SK-N-SH (cell line): ENCODE results near the gene MCUR1.

Experiments
- EP300 ChIP-seq, 2 experiments: IDR thresholded peaks; 2 replicates each; pipeline versions ENCODE4 v1.4.0 to v1.6.1; 2012; ENCODE audit warnings: borderline replicate concordance in 1 of 2, low read depth in 1 of 2, low read length in 1 of 2
- EZH2phosphoT487 ChIP-seq: fragments of 200-600 bp; sonication (generic); IDR thresholded peaks from 2 replicates; pipeline ENCODE4 v1.6.1; 2017; ENCODE audit warnings: low read depth, mixed run types, mild to moderate bottlenecking, antibody characterized with exemption, moderate library complexity, borderline replicate concordance
- POLR2AphosphoS5 ChIP-seq: IDR thresholded peaks from 2 replicates; pipeline ENCODE4 v1.6.1; 2012; ENCODE audit warnings: low read depth, low read length
- RAD21 ChIP-seq: IDR thresholded peaks from 2 replicates; pipeline ENCODE4 v1.6.1; 2012; ENCODE audit warnings: mild to moderate bottlenecking, low read length
- RCOR1 ChIP-seq: fragments of 150-350 bp; IDR thresholded peaks from 2 replicates; pipeline ENCODE4 v1.6.1; 2017; ENCODE audit warnings: antibody characterized with exemption, low read length
- RXRA ChIP-seq: IDR thresholded peaks from 2 replicates; pipeline ENCODE4 v1.4.0; 2012; ENCODE audit warnings: low read depth, mild to moderate bottlenecking, borderline replicate concordance
- SIN3A ChIP-seq: IDR thresholded peaks from 2 replicates; pipeline ENCODE4 v1.6.1; 2012; ENCODE audit warnings: low read depth, mild to moderate bottlenecking, low read length, moderate library complexity, borderline replicate concordance
- YY1 ChIP-seq: IDR thresholded peaks from 2 replicates; pipeline ENCODE4 v1.4.0; 2012; ENCODE audit warnings: low read depth, mild to moderate bottlenecking
- TF ChIP-seq, protein P1 (sequence below): IDR thresholded peaks from 2 replicates; pipeline ENCODE4 v1.4.0; 2012; ENCODE audit warnings: low read depth, borderline replicate concordance
- TF ChIP-seq, protein P2 (sequence below): fragments of 200-600 bp; sonication (generic); IDR thresholded peaks from 2 replicates; pipeline ENCODE4 v1.6.1; 2017; ENCODE audit warnings: antibody characterized with exemption, mild to moderate bottlenecking, moderate library complexity
- TF ChIP-seq, protein P3 (sequence below): fragments of 150-350 bp; IDR thresholded peaks from 2 replicates; pipeline ENCODE4 v1.6.1; 2017; ENCODE audit warnings: antibody characterized with exemption, low read length, low read depth, borderline replicate concordance
- TF ChIP-seq, protein P4 (sequence below): IDR thresholded peaks from 2 replicates; pipeline ENCODE4 v1.4.0; 2012; ENCODE audit warnings: low read depth

DNA sequence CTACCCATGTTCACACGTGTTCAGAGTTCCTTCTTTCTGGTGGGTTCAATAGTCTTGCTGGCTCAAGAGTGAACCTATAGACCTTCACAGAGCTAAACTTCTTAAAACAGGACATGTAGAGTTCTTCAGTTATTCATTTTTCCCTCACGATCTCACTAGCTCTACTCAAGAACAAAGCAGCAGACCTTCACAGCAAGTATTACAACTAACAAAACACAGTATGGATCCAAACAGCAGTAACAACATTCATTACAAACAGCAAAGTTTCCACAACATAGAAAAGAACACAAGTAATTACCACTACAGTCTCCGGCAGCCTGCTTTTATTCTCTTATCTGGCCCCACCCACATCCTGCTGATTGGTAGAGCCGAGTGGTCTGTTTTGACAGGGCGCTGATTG, 39.5 kb upstream of the MCUR1 start:
- TF ChIP-seq YY1 (no peak), RAD21 (no peak), SIN3A (no peak), EP300 (IDR thresholded peaks at IDR 0.05; ENCODE audit: borderline replicate concordance in 1 of 2, low read depth in 1 of 2, low read length in 1 of 2) (no peak), POLR2AphosphoS5 (no peak), EZH2phosphoT487 (no peak), RCOR1 (no peak), RXRA (no peak)
- TF ChIP-seq, protein P1, sequence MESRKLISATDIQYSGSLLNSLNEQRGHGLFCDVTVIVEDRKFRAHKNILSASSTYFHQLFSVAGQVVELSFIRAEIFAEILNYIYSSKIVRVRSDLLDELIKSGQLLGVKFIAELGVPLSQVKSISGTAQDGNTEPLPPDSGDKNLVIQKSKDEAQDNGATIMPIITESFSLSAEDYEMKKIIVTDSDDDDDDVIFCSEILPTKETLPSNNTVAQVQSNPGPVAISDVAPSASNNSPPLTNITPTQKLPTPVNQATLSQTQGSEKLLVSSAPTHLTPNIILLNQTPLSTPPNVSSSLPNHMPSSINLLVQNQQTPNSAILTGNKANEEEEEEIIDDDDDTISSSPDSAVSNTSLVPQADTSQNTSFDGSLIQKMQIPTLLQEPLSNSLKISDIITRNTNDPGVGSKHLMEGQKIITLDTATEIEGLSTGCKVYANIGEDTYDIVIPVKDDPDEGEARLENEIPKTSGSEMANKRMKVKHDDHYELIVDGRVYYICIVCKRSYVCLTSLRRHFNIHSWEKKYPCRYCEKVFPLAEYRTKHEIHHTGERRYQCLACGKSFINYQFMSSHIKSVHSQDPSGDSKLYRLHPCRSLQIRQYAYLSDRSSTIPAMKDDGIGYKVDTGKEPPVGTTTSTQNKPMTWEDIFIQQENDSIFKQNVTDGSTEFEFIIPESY = no peak
- TF ChIP-seq, protein P2, sequence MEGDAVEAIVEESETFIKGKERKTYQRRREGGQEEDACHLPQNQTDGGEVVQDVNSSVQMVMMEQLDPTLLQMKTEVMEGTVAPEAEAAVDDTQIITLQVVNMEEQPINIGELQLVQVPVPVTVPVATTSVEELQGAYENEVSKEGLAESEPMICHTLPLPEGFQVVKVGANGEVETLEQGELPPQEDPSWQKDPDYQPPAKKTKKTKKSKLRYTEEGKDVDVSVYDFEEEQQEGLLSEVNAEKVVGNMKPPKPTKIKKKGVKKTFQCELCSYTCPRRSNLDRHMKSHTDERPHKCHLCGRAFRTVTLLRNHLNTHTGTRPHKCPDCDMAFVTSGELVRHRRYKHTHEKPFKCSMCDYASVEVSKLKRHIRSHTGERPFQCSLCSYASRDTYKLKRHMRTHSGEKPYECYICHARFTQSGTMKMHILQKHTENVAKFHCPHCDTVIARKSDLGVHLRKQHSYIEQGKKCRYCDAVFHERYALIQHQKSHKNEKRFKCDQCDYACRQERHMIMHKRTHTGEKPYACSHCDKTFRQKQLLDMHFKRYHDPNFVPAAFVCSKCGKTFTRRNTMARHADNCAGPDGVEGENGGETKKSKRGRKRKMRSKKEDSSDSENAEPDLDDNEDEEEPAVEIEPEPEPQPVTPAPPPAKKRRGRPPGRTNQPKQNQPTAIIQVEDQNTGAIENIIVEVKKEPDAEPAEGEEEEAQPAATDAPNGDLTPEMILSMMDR = no peak
- TF ChIP-seq, protein P3, sequence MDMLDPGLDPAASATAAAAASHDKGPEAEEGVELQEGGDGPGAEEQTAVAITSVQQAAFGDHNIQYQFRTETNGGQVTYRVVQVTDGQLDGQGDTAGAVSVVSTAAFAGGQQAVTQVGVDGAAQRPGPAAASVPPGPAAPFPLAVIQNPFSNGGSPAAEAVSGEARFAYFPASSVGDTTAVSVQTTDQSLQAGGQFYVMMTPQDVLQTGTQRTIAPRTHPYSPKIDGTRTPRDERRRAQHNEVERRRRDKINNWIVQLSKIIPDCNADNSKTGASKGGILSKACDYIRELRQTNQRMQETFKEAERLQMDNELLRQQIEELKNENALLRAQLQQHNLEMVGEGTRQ = no peak
- TF ChIP-seq, protein P4, sequence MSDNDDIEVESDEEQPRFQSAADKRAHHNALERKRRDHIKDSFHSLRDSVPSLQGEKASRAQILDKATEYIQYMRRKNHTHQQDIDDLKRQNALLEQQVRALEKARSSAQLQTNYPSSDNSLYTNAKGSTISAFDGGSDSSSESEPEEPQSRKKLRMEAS = no peak
